GM12864 (cell line): ENCODE data around the gene ARRB2.

Experiments used
- DNase-seq: peaks from one replicate; pipeline ENCODE4 v3.0.0-alpha.2; 2011; ENCODE audit warnings: low read depth
- H3K4me3 ChIP-seq: 2 replicates; pipeline ENCODE4 v1.5.1; 2011; ENCODE audit warnings: mild to moderate bottlenecking, low read depth, low read length, control low read depth
- TF ChIP-seq, protein P1 (sequence below): IDR thresholded peaks from 2 replicates; pipeline ENCODE4 v1.5.1; 2011; ENCODE audit warnings: low read depth, mild to moderate bottlenecking, moderate library complexity, low read length, control low read depth, inconsistent platforms; ENCODE audit errors: missing control alignments

ARRB2 gene

DNA sequence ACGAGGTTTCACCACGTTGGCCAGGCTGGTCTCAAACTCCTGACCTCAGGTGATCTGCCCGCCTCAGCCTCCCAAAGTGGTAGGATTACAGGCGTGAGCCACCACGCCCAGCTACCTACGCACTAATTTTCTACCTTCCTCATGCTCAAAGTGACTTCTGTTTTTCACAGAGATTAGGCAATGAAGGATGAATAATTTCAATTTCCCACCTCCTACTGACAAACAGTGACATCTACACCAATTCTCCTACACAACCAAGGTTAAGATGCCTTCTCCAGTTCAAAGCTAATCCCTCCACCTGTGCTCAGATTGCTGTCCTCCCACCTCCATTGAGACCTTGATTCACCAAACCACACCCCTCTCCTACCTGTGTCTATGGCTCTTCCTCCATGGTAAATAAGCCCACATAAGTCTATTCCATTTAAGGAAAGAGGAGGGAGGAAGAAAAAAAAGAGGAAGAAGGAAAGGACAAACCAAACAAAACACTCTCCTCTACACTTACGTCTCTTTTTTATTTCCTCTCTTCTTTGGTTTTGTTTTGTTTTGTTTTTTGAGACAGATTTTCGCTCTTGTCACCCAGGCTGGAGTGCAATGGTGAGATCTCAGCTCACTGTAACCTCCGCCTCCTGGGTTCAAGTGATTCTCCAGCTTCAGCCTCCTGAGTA is 15.3 kb downstream of the ARRB2 start:
- TF ChIP-seq, protein P1, sequence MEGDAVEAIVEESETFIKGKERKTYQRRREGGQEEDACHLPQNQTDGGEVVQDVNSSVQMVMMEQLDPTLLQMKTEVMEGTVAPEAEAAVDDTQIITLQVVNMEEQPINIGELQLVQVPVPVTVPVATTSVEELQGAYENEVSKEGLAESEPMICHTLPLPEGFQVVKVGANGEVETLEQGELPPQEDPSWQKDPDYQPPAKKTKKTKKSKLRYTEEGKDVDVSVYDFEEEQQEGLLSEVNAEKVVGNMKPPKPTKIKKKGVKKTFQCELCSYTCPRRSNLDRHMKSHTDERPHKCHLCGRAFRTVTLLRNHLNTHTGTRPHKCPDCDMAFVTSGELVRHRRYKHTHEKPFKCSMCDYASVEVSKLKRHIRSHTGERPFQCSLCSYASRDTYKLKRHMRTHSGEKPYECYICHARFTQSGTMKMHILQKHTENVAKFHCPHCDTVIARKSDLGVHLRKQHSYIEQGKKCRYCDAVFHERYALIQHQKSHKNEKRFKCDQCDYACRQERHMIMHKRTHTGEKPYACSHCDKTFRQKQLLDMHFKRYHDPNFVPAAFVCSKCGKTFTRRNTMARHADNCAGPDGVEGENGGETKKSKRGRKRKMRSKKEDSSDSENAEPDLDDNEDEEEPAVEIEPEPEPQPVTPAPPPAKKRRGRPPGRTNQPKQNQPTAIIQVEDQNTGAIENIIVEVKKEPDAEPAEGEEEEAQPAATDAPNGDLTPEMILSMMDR, result no peak
- no peak for DNase-seq
- no peak overlapping the region for H3K4me3 ChIP-seq

- TF ChIP-seq, protein P1, result no peak
- H3K4me3 ChIP-seq, result no peak overlapping the region
- DNase-seq, result no peak
Observed at GRCh38 chr17:4728124-4728523, 17.7 kb downstream of the ARRB2 start.

- TF ChIP-seq, protein P1, result peak; percentile 64
- peak; percentile 63 for DNase-seq
- H3K4me3 ChIP-seq, result no peak overlapping the region
Observed at GRCh38 chr17:4733073-4733531, 22.7 kb downstream of the ARRB2 start.

GRCh38 chr17:4734857-4735475 is 24.5 kb downstream of the ARRB2 start:
- TF ChIP-seq, protein P1, result no peak
- no peak overlapping the region for H3K4me3 ChIP-seq
- DNase-seq, result no peak

GRCh38 chr17:4735876-4736651 is 25.6 kb downstream of the ARRB2 start:
- no peak overlapping the region for H3K4me3 ChIP-seq
- TF ChIP-seq, protein P1, result no peak
- DNase-seq, result no peak

DNA sequence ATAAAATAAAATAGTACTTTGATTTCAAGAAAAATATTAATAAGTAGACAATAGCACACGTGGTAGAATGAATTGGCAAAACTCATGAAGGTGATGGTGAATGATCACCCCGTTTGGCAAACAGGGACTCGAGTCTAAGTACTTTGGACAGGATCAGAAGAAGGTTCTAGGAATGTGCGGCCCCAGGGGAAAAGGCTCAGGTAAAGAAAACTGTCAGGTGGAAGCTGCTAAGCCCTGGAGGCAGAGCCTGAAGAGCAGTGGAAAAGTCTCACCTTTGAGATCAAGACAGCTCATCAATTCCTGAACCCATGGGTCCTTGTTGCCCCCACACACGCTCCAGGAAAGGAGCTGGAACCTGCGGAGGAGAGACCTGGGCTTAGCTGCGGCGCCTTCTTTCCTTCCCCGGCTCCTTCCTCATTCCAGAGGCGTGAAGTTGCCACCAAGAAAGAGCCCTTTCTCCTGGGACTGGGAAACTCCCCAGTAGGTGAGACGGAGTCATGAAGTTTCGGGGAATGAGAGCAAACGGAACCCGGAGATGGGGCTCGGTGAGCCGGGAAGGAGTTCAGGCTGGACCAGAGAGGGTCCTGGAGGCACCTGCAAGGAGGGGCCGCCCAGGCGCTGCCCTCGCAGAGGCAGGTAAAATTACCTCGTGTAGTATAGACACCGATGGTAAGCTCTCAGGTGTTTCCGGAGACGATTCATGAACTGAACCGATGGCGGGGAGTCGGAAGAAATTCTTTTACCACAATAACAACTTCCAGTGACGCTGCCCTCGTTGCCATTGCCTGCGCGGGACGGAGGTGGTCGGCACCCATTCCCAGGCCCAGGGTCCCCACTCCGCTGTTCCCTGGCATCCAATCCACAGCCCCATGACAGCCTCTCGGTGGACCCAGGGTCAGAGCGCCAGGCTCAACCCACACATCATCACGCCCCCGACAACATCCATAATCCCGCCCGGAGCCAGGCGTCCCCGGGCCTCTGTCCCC is 28.0 kb downstream of the ARRB2 start:
- no peak overlapping the region; the same call in 1 of the 2 replicates for H3K4me3 ChIP-seq
- TF ChIP-seq, protein P1, result no peak
- no peak for DNase-seq
